Fibroblast of lung (primary cell): ENCODE data around the gene MTHFSD. TPM values are rescaled to one million over a fixed set of nuclear protein-coding genes. Genes with fewer than 3 reads are reported as not detected.

Experiments used
- DNase-seq, 2 donors: peaks; one replicate each; pipeline versions ENCODE4 v3.0.0 to v3.0.0-alpha.2; 2010; ENCODE audit warnings: low read depth in 2 of 2
- H2AFZ ChIP-seq: 2 replicates; pipeline ENCODE4 v1.5.1; 2012; ENCODE audit warnings: low read length, control low read depth, inconsistent platforms
- H3K27ac ChIP-seq: 2 replicates; pipeline ENCODE4 v1.5.1; 2011; ENCODE audit warnings: low read length, control low read depth; ENCODE audit not compliant: insufficient read depth
- H3K27me3 ChIP-seq: 2 replicates; pipeline ENCODE4 v1.5.1; 2011; ENCODE audit warnings: mild to moderate bottlenecking, low read length; ENCODE audit not compliant: control insufficient read depth, insufficient read depth
- H3K36me3 ChIP-seq: 2 replicates; pipeline ENCODE4 v1.5.1; 2011; ENCODE audit warnings: low read length; ENCODE audit not compliant: control insufficient read depth, insufficient read depth
- H3K4me1 ChIP-seq: 2 replicates; pipeline ENCODE4 v1.5.1; 2011; ENCODE audit warnings: low read length; ENCODE audit not compliant: control insufficient read depth, insufficient read depth; ENCODE audit errors: extremely low read depth
- H3K4me2 ChIP-seq: 2 replicates; pipeline ENCODE4 v1.5.1; 2011; ENCODE audit warnings: low read length, control low read depth; ENCODE audit not compliant: insufficient read depth; ENCODE audit errors: extremely low read depth
- H3K4me3 ChIP-seq, 4 experiments: fragments of 200-600 bp in 1 of 4; sonication (generic) in 1 of 4; replicated peaks in 1 of 4; 2 replicates each; pipeline ENCODE4 v1.5.1; 2011 to 2016; ENCODE audit warnings: low read length in 4 of 4, low read depth in 3 of 4, mild to moderate bottlenecking in 3 of 4, control low read depth in 2 of 4, inconsistent platforms in 1 of 4, mixed read lengths in 1 of 4; ENCODE audit not compliant: insufficient read depth in 1 of 4; ENCODE audit errors: control extremely low read depth in 1 of 4
- H3K79me2 ChIP-seq: 2 replicates; pipeline ENCODE4 v1.5.1; 2012; ENCODE audit warnings: mild to moderate bottlenecking, low read length, inconsistent platforms; ENCODE audit not compliant: control insufficient read depth, insufficient read depth
- H3K9ac ChIP-seq: 2 replicates; pipeline ENCODE4 v1.5.1; 2011; ENCODE audit warnings: mild to moderate bottlenecking, low read length, control low read depth; ENCODE audit not compliant: insufficient read depth
- H3K9me3 ChIP-seq: 2 replicates; pipeline ENCODE4 v1.5.1; 2012; ENCODE audit warnings: low read depth, low read length; ENCODE audit not compliant: control insufficient read depth, insufficient read depth
- H4K20me1 ChIP-seq: 2 replicates; pipeline ENCODE4 v1.5.1; 2011; ENCODE audit warnings: low read length; ENCODE audit not compliant: control insufficient read depth, insufficient read depth; ENCODE audit errors: extremely low read depth
- CTCF ChIP-seq, 2 donors: IDR thresholded peaks in 1 of 2; conservative IDR thresholded peaks in 1 of 2; 1 replicate in 1 of 2; 2 replicates in 1 of 2; pipeline ENCODE4 v1.5.1; 2011 to 2012; ENCODE audit warnings: low read length in 2 of 2, control low read depth in 1 of 2, inconsistent platforms in 1 of 2, low read depth in 1 of 2, mild to moderate bottlenecking in 1 of 2
- EZH2 ChIP-seq: IDR thresholded peaks from 2 replicates; pipeline ENCODE4 v1.5.1; 2012; ENCODE audit warnings: low read length, control low read depth, mild to moderate bottlenecking; ENCODE audit errors: missing control alignments
- polyA plus RNA-seq, 2 donors: library from polyadenylated mRNA; depleted of rRNA in 1 of 2; stranded (reverse) in 1 of 2; unstranded in 1 of 2; fragments of >200 nt; gene quantifications; 2 replicates each; pipeline ENCODE4 v1.2.1, GENCODE V29; 2011 to 2012; ENCODE audit warnings: missing spikeins in 1 of 2
- total RNA-seq: library from RNA; depleted of rRNA; stranded (reverse); fragments of >200 nt; gene quantifications from 2 replicates; pipeline ENCODE4 v1.2.1, GENCODE V29; 2014

The MTHFSD gene
- total and polyA plus RNA-seq, 2 donors (not counting 1 experiment from before 2014, with no cell fraction given) = 13.1 to 19.3 TPM

GRCh38 chr16:86547286-86547685, 7.7 kb downstream of the MTHFSD start:
- Histone ChIP-seq H3K36me3 (peaks cover 9% of the 10 kb centered on the region), H3K9ac (no peak overlapping the region), H2AFZ (no peak overlapping the region), H3K27ac (no peak overlapping the region), H3K79me2 (no peaks in the 10 kb centered on the region), H3K4me3 (no peak overlapping the region), H4K20me1 (no peaks in the 10 kb centered on the region), H3K4me1 (no peaks in the 10 kb centered on the region), H3K9me3 (no peaks in the 10 kb centered on the region), H3K27me3 (no peaks in the 10 kb centered on the region), H3K4me2 (no peak overlapping the region)
- TF ChIP-seq EZH2 = no peak
- TF ChIP-seq CTCF (conservative IDR thresholded peaks at IDR 0.05 in 1 of 2, IDR thresholded peaks at IDR 0.05 in 1 of 2; ENCODE audit: low read depth in 1 of 2, low read length in 2 of 2) = no peak
- DNase-seq = no peak

DNA sequence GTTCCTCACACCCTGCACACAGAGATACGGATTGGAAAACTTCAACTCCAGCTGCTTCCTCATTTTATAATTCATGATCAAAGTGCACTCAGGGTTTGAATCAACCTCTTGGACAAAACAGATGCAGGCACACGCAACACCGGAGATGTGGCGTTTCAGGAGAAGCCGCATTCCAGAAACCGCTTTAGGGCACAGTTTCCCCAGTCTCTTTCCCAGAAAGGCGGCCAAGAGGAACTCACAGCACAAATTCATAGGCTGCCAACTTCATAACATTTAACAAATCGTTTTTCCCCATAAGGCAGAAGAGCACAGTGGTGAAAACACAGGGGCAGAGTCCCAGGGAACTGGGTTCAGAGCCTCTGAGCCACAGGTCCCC, 8.4 kb downstream of the MTHFSD start:
- H4K20me1 ChIP-seq = no peaks in the 10 kb centered on the region
- no peaks in the 10 kb centered on the region for H3K9me3 ChIP-seq
- no peaks in the 10 kb centered on the region for H3K79me2 ChIP-seq
- no peaks in the 10 kb centered on the region for H3K4me1 ChIP-seq
- H3K4me2 ChIP-seq = no peak overlapping the region
- H3K27me3 ChIP-seq = no peaks in the 10 kb centered on the region
- TF ChIP-seq CTCF (conservative IDR thresholded peaks at IDR 0.05 in 1 of 2, IDR thresholded peaks at IDR 0.05 in 1 of 2; ENCODE audit: low read depth in 1 of 2, low read length in 2 of 2) = no peak
- no peak for TF ChIP-seq EZH2
- H3K27ac ChIP-seq = no peak overlapping the region
- no peak for DNase-seq
- H3K36me3 ChIP-seq = peaks cover 11% of the 10 kb centered on the region
- no peak overlapping the region for H2AFZ ChIP-seq
- H3K9ac ChIP-seq = no peak overlapping the region
- no peak overlapping the region for H3K4me3 ChIP-seq

GRCh38 chr16:86545954-86546637, 8.9 kb downstream of the MTHFSD start:
- Histone ChIP-seq H3K4me1 (no peaks in the 10 kb centered on the region), H3K4me3 (no peak overlapping the region), H3K27me3 (no peaks in the 10 kb centered on the region), H3K9ac (no peak overlapping the region), H3K9me3 (no peaks in the 10 kb centered on the region), H2AFZ (no peak overlapping the region), H3K79me2 (no peaks in the 10 kb centered on the region), H4K20me1 (no peaks in the 10 kb centered on the region), H3K4me2 (no peak overlapping the region), H3K27ac (no peak overlapping the region), H3K36me3 (peaks cover 16% of the 10 kb centered on the region)
- TF ChIP-seq CTCF (conservative IDR thresholded peaks at IDR 0.05 in 1 of 2, IDR thresholded peaks at IDR 0.05 in 1 of 2; ENCODE audit: low read depth in 1 of 2, low read length in 2 of 2) = no peak
- no peak for DNase-seq
